Loucy (cell line): ENCODE results near the gene TIGD3.

ENCODE experiments used
- CTCF ChIP-seq: fragments of 200-600 bp; sonication (generic); conservative IDR thresholded peaks from 2 replicates; pipeline ENCODE4 v1.5.1; 2014; ENCODE audit warnings: mild to moderate bottlenecking, antibody characterized with exemption, low read length
- EZH2phosphoT487 ChIP-seq: fragments of 200-600 bp; IDR thresholded peaks from 2 replicates; pipeline ENCODE4 v1.6.1; 2018; ENCODE audit warnings: antibody characterized with exemption, mild to moderate bottlenecking, moderate library complexity, borderline replicate concordance

- TF ChIP-seq CTCF (no peak), EZH2phosphoT487 (no peak)
Observed at GRCh38 chr11:65402790-65403189, 48.2 kb downstream of the TIGD3 start.
